ENCODE measurements around the gene DEGS2.

- TF ChIP-seq CTCF (conservative IDR thresholded peaks at IDR 0.05; ENCODE audit: low read depth, low read length) (no peak), EZH2 (IDR thresholded peaks at IDR 0.05; ENCODE audit: low read length, unreplicated experiment) (no peak)
These were observed 24.4 kb downstream of the DEGS2 start for GRCh38 chr14:100135073-100135472.

Measured in PC-3 (cell line).